GM12878 (cell line): ENCODE results near the gene METTL16. TPM values are rescaled to one million over a fixed set of nuclear protein-coding genes. Genes with fewer than 3 reads are reported as not detected.

Source experiments
- ATAC-seq: fragments of 200-7000 bp; cut with Tn5 transposase; 3 replicates; pipeline ENCODE4 v1.9.1; 2020; ENCODE audit warnings: mild to moderate bottlenecking, moderate library complexity
- BruUV-seq: library from RNA; stranded (reverse); fragments of 400-500 nt; replicated peaks from 2 replicates; lab custom pipeline; 2021; lab: Mats Ljungman, UMichigan
- CTCF ChIA-PET: fragments of 300-600 bp; sonication (Branson Sonifier 250); formaldehyde crosslinking; extraction: SDS; loops from one replicate; lab custom pipeline; 2021; ENCODE audit warnings: inconsistent platforms; lab: Yijun Ruan, JAX
- POLR2A ChIA-PET: fragments of 350-600 bp; formaldehyde crosslinking; extraction: SDS; loops from one replicate; lab custom pipeline; 2021; ENCODE audit warnings: inconsistent platforms; lab: Charles Lee
- RAD21 ChIA-PET: fragments of 300-600 bp; sonication (Branson Sonifier 250); formaldehyde crosslinking; loops from one replicate; lab custom pipeline; 2023; ENCODE audit warnings: antibody characterized with exemption; ENCODE audit not compliant: unreplicated experiment; lab: Charles Lee
- SMC1A ChIA-PET: fragments of 300-600 bp; sonication (Branson Sonifier 250); formaldehyde crosslinking; loops from one replicate; lab custom pipeline; 2023; ENCODE audit not compliant: unreplicated experiment, uncharacterized antibody; lab: Charles Lee
- DNase-seq: peaks from one replicate; pipeline ENCODE4 v3.0.0-alpha.2; 2011; ENCODE audit warnings: low read depth, low spot score
- FAIRE-seq: peaks from 3 replicates; lab custom pipeline; 2011; peaks lifted over from hg19 to GRCh38; lab: Jason Lieb, UNC
- H2AFZ ChIP-seq: 2 replicates; pipeline ENCODE4 v1.6.0; 2011; ENCODE audit warnings: low read depth, low read length, control low read depth; ENCODE audit not compliant: control insufficient read depth
- H3K27ac ChIP-seq: 2 replicates; pipeline ENCODE4 v1.5.1; 2011; ENCODE audit warnings: control low read depth; ENCODE audit not compliant: control insufficient read depth, insufficient read depth
- H3K27me3 ChIP-seq, 2 experiments: replicated peaks in 1 of 2; 2 replicates each; pipeline versions ENCODE4 v1.6.0 to v1.6.1; 2011; ENCODE audit warnings: low read length in 1 of 2; ENCODE audit not compliant: control insufficient read depth in 2 of 2, insufficient read depth in 2 of 2
- H3K36me3 ChIP-seq, 2 experiments: 2 replicates each; pipeline ENCODE4 v1.5.1; 2011; ENCODE audit warnings: low read length in 1 of 2; ENCODE audit not compliant: control insufficient read depth in 2 of 2, insufficient read depth in 2 of 2
- H3K4me1 ChIP-seq: 2 replicates; pipeline ENCODE4 v1.6.1; 2011; ENCODE audit warnings: mild to moderate bottlenecking, low read length, moderate library complexity, mixed read lengths; ENCODE audit not compliant: control insufficient read depth, insufficient read depth
- H3K4me2 ChIP-seq: 2 replicates; pipeline ENCODE4 v1.6.0; 2011; ENCODE audit warnings: control low read depth; ENCODE audit not compliant: control insufficient read depth, insufficient read depth
- H3K4me3 ChIP-seq: fragments of 200-600 bp; sonication (generic); 2 replicates; pipeline ENCODE4 v1.5.1; 2016
- H3K79me2 ChIP-seq: 2 replicates; pipeline ENCODE4 v1.6.0; 2011; ENCODE audit warnings: low read length; ENCODE audit not compliant: control insufficient read depth, insufficient read depth
- H3K9ac ChIP-seq: 2 replicates; pipeline ENCODE4 v1.8.0; 2011; ENCODE audit warnings: low read length, control low read depth, mixed read lengths; ENCODE audit not compliant: control insufficient read depth, insufficient read depth
- H3K9me3 ChIP-seq: replicated peaks from 3 replicates; pipeline ENCODE4 v1.5.1; 2011; ENCODE audit warnings: mild to moderate bottlenecking, low read length; ENCODE audit not compliant: control insufficient read depth, insufficient read depth
- H4K20me1 ChIP-seq: 2 replicates; pipeline ENCODE4 v1.6.0; 2011; ENCODE audit not compliant: control insufficient read depth, insufficient read depth
- ASH2L ChIP-seq: fragments of 300-600, 200-600 bp; sonication (generic); IDR thresholded peaks from 2 replicates; pipeline ENCODE4 v1.6.1; 2017; ENCODE audit warnings: low read depth, mild to moderate bottlenecking, borderline replicate concordance
- BHLHE40 ChIP-seq, 2 experiments: fragments of 450-650 bp in 1 of 2; IDR thresholded peaks; 2 replicates each; pipeline ENCODE4 v1.6.1; 2011 to 2017; ENCODE audit warnings: low read depth in 2 of 2, borderline replicate concordance in 1 of 2, improper control_type of control experiment in 1 of 2, low read length in 1 of 2, mild to moderate bottlenecking in 1 of 2
- CEBPB ChIP-seq, 2 experiments: fragments of 150-350 bp in 1 of 2; IDR thresholded peaks; 2 replicates each; pipeline ENCODE4 v1.6.1; 2012 to 2014; ENCODE audit warnings: low read depth in 2 of 2, low read length in 2 of 2, borderline replicate concordance in 1 of 2, inconsistent platforms in 1 of 2
- EGR1 ChIP-seq, 2 experiments: IDR thresholded peaks; 1 replicate in 1 of 2; 2 replicates in 1 of 2; pipeline ENCODE4 v1.6.1; 2011 to 2012; ENCODE audit warnings: low read depth in 2 of 2, low read length in 2 of 2, borderline replicate concordance in 1 of 2, mild to moderate bottlenecking in 1 of 2, moderate library complexity in 1 of 2
- FOXK2 ChIP-seq: fragments of 450-650 bp; IDR thresholded peaks from 2 replicates; pipeline ENCODE4 v1.6.1; 2017; ENCODE audit warnings: mild to moderate bottlenecking, moderate library complexity
- JUND ChIP-seq: IDR thresholded peaks from 2 replicates; pipeline ENCODE4 v1.6.1; 2012; ENCODE audit warnings: low read depth, mild to moderate bottlenecking, low read length, improper control_type of control experiment, moderate library complexity
- NFIC ChIP-seq: IDR thresholded peaks from 2 replicates; pipeline ENCODE4 v1.6.1; 2012; ENCODE audit warnings: low read depth, mild to moderate bottlenecking, inconsistent platforms, low read length, moderate library complexity
- NFYA ChIP-seq: IDR thresholded peaks from 2 replicates; pipeline ENCODE4 v1.6.1; 2011; ENCODE audit warnings: low read depth, mild to moderate bottlenecking, low read length, improper control_type of control experiment, borderline replicate concordance
- NRF1 ChIP-seq: conservative IDR thresholded peaks from 2 replicates; pipeline ENCODE4 v1.6.1; 2011; ENCODE audit warnings: mild to moderate bottlenecking, low read depth, low read length, improper control_type of control experiment
- RELA ChIP-seq: fragments of 450-650 bp; IDR thresholded peaks from 2 replicates; pipeline ENCODE4 v1.8.0; 2014; ENCODE audit warnings: borderline replicate concordance; ENCODE audit not compliant: partially characterized antibody
- STAT3 ChIP-seq: IDR thresholded peaks from 2 replicates; pipeline ENCODE4 v1.6.1; 2011; ENCODE audit warnings: low read depth, low read length, improper control_type of control experiment
- SUPT20H ChIP-seq: IDR thresholded peaks from 2 replicates; pipeline ENCODE4 v1.6.1; 2011; ENCODE audit warnings: low read depth, mild to moderate bottlenecking, low read length, moderate library complexity, borderline replicate concordance; ENCODE audit not compliant: control insufficient read depth
- SUZ12 ChIP-seq: fragments of 200-600 bp; sonication (generic); IDR thresholded peaks from one replicate; pipeline ENCODE4 v1.6.1; 2018; ENCODE audit warnings: antibody characterized with exemption, mild to moderate bottlenecking; ENCODE audit not compliant: unreplicated experiment
- TCF3 ChIP-seq: IDR thresholded peaks from 2 replicates; pipeline ENCODE4 v1.6.1; 2012; ENCODE audit warnings: low read depth, mild to moderate bottlenecking, low read length, borderline replicate concordance; ENCODE audit not compliant: insufficient read depth
- ZNF217 ChIP-seq: fragments of 450-650 bp; IDR thresholded peaks from 2 replicates; pipeline ENCODE4 v1.6.1; 2017; ENCODE audit warnings: antibody characterized with exemption, mild to moderate bottlenecking
- ZNF24 ChIP-seq: fragments of 450-650 bp; IDR thresholded peaks from 2 replicates; pipeline ENCODE4 v1.6.1; 2017; ENCODE audit warnings: antibody characterized with exemption, mild to moderate bottlenecking
- ZSCAN29 ChIP-seq: fragments of 450-650 bp; IDR thresholded peaks from 2 replicates; pipeline ENCODE4 v1.6.1; 2017; ENCODE audit warnings: mild to moderate bottlenecking, moderate library complexity
- WGBS: methylation state at CpG from one replicate; pipeline ENCODE4 v1.1.6; 2016; ENCODE audit warnings: low lambda C conversion rate; ENCODE audit not compliant: insufficient replicate concordance, insufficient coverage; ENCODE audit errors: missing lambda C conversion rate; 5-methylcytosine and 5-hydroxymethylcytosine counted together
- in situ Hi-C: fragments of 300-500 bp; cut with MboI; formaldehyde crosslinking; loops from 9 replicates; pipeline ENCODE4 v1.14.3; 2018; ENCODE audit warnings: mixed read lengths
- intact Hi-C: fragments of 100-400 bp; cut with micrococcal nuclease; formaldehyde crosslinking; loops from one replicate; pipeline ENCODE4 v1.14.2; 2022; ENCODE audit not compliant: unreplicated experiment
- polyA plus RNA-seq, 11 experiments: library from polyadenylated mRNA; depleted of rRNA in 4 of 11; unstranded in 6 of 11; stranded (reverse) in 5 of 11; fragments of >200 nt; fragmentation: Nextera tagmentation in 4 of 11; fragmentation: Illumina TruSeq in 1 of 11; extraction: Ambion mirVana in 4 of 11; extraction: Trizol in 1 of 11; gene quantifications; 1 replicate in 1 of 11; 2 replicates in 10 of 11; pipeline versions ENCODE4 v1.2.1 to v1.2.3, GENCODE V29; 2011 to 2016; ENCODE audit warnings: inconsistent platforms in 2 of 11, missing spikeins in 2 of 11, low read depth in 1 of 11
- total RNA-seq, 4 experiments: library from RNA; depleted of rRNA in 3 of 4; stranded (reverse); fragments of >200 nt in 3 of 4; fragmentation: Illumina TruSeq in 1 of 4; extraction: Trizol in 1 of 4; gene quantifications; 2 replicates each; pipeline versions ENCODE4 v1.2.1 to v1.2.3, GENCODE V29; 2013 to 2021
- TF ChIP-seq, protein P1 (sequence below): IDR thresholded peaks from 2 replicates; pipeline ENCODE4 v1.6.1; 2011; ENCODE audit warnings: borderline replicate concordance, low read depth, mild to moderate bottlenecking, moderate library complexity, mixed read lengths, low read length; ENCODE audit not compliant: insufficient read depth; ENCODE audit errors: extremely low read length
- TF ChIP-seq, protein P2 (sequence below): fragments of 450-650 bp; IDR thresholded peaks from 2 replicates; pipeline ENCODE4 v1.6.1; 2016; ENCODE audit warnings: mild to moderate bottlenecking
- TF ChIP-seq, protein P3 (sequence below): IDR thresholded peaks from 2 replicates; pipeline ENCODE4 v1.6.1; 2012; ENCODE audit warnings: low read depth, low read length, improper control_type of control experiment

Gene METTL16
- total and polyA plus RNA-seq, 10 of the 15 experiments (the other 5 are each of a cell fraction or from before 2014, with no cell fraction given), result 15.6 to 34.3 (median 23.7) TPM

DNA sequence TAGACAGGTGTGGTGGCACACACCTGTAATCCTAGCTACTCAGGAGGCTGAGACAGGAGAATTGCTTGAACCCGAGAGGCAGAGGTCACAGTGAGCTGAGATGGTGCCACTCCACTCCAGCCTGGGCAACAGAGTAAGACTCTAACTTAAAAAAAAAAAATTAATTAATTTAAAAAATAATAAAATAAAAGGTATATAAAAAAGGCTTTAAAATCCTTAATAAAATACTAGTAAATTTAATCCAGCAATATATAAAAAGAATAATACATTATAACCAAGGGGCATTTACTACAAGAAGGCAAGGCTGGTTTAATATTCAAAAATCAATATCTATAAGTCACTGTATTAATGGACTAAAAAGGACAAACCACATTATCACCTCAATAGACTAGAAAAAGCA is 66.0 kb downstream of the METTL16 start (continued):
- TF ChIP-seq, protein P1, sequence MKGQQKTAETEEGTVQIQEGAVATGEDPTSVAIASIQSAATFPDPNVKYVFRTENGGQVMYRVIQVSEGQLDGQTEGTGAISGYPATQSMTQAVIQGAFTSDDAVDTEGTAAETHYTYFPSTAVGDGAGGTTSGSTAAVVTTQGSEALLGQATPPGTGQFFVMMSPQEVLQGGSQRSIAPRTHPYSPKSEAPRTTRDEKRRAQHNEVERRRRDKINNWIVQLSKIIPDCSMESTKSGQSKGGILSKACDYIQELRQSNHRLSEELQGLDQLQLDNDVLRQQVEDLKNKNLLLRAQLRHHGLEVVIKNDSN, result no peak
- no peak for TF ChIP-seq RELA

DNA sequence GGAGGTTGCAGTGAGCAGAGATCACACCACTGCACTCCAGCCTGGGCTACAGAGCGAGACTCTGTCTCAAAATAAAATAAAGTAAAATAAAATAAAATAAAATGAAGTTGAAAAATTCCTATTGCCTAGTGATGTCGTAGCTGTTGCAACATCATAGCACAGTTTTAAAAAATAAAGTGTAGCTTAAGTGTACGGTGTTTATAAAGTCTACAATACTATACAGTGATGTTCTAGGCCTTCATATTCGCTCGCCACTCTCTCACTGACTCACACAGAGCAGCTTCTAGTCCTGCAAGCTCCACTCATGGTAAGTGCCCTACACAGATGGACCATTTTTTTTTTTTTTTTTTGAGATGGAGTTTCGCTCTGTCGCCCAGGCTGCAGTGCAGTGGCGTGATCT is 67.3 kb downstream of the METTL16 start:
- ChIA-PET RAD21 (no interaction called here), POLR2A (interaction anchor here (0.7 kb wide), 1 partner anchor 156 kb away, joined by 3 read pairs; no protein-coding TSS in a partner anchor), CTCF (interaction anchor here (1.0 kb wide), 1 partner anchor 62 kb away, joined by 3 read pairs; no protein-coding TSS in a partner anchor), SMC1A (interaction anchor here (0.8 to 1.5 kb wide), 2 partner anchors 9 to 10 kb away, joined by 3 to 4 read pairs; no protein-coding TSS in a partner anchor)
- no peaks in the 10 kb centered on the region for H3K79me2 ChIP-seq
- no peaks in the 10 kb centered on the region for H3K4me1 ChIP-seq
- no peaks in the 10 kb centered on the region; the same call in 2 of the 3 replicates for H3K9me3 ChIP-seq
- H4K20me1 ChIP-seq, result no peaks in the 10 kb centered on the region
- no peak overlapping the region for H2AFZ ChIP-seq
- H3K4me2 ChIP-seq, result no peak overlapping the region
- no peak for ATAC-seq
- H3K4me3 ChIP-seq, result no peak overlapping the region
- intact Hi-C loops, result no loop called here
- peaks cover 0 to 1% of the 10 kb centered on the region in 2 experiments; a peak in 3 of 4 replicates for H3K36me3 ChIP-seq
- no peak for DNase-seq
- no peak overlapping the region for H3K27ac ChIP-seq
- H3K27me3 ChIP-seq, result no peaks in the 10 kb centered on the region
- in situ Hi-C loops, result no loop called here
- WGBS, result 96% methylated on average over 7 of the region's 8 CpGs
- FAIRE-seq, result no peak
- BruUV-seq, result no TSS peak
- H3K9ac ChIP-seq, result no peak overlapping the region
- TF ChIP-seq BHLHE40 (IDR thresholded peaks at IDR 0.05; ENCODE audit: borderline replicate concordance in 1 of 2, low read depth in 2 of 2, low read length in 1 of 2) (no peak), ZSCAN29 (no peak), TCF3 (no peak), STAT3 (no peak), ZNF217 (no peak), NFYA (no peak), CEBPB (IDR thresholded peaks at IDR 0.05; ENCODE audit: borderline replicate concordance in 1 of 2, low read depth in 2 of 2, low read length in 2 of 2) (no peak), NRF1 (no peak), JUND (no peak), SUPT20H (no peak), SUZ12 (no peak), FOXK2 (no peak), EGR1 (IDR thresholded peaks at IDR 0.05; ENCODE audit: borderline replicate concordance in 1 of 2, low read depth in 2 of 2, low read length in 2 of 2) (no peak), ASH2L (no peak), NFIC (no peak), ZNF24 (no peak)
- TF ChIP-seq, protein P2, sequence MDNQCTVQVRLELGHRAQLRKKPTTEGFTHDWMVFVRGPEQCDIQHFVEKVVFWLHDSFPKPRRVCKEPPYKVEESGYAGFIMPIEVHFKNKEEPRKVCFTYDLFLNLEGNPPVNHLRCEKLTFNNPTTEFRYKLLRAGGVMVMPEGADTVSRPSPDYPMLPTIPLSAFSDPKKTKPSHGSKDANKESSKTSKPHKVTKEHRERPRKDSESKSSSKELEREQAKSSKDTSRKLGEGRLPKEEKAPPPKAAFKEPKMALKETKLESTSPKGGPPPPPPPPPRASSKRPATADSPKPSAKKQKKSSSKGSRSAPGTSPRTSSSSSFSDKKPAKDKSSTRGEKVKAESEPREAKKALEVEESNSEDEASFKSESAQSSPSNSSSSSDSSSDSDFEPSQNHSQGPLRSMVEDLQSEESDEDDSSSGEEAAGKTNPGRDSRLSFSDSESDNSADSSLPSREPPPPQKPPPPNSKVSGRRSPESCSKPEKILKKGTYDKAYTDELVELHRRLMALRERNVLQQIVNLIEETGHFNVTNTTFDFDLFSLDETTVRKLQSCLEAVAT, result no peak
- TF ChIP-seq, protein P3, sequence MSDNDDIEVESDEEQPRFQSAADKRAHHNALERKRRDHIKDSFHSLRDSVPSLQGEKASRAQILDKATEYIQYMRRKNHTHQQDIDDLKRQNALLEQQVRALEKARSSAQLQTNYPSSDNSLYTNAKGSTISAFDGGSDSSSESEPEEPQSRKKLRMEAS, result no peak
